ENCODE measurements around the gene NUDT11. TPM values are rescaled to one million over a fixed set of nuclear protein-coding genes. Genes with fewer than 3 reads are reported as not detected.

The NUDT11 gene
- total RNA-seq, 1 donor = 1.6 TPM

DNA sequence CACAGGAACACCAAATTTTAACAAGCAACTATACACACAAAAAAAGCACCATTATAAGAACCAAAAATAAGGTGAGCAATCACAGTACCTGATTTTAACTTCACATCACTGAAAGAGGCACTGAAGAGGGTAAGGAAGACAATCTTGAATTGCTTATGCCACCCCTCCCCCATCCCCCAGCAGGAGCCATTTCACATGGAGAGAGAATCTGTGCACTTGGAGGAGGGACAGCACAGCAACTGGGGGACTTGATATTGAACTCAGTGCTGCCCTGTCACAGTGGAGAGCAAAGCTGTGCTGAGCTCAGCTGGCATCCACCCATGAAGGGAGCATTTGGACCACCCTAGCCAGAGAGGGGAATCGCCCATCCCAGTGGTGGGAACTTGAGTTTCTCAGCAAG is 56.0 kb downstream of the NUDT11 start:
- H3K9me3 ChIP-seq (ENCODE audit: low read depth, low read length) = no peaks in the 10 kb centered on the region
- H3K4me1 ChIP-seq (ENCODE audit: insufficient read depth, low read length) = no peaks in the 10 kb centered on the region
- H3K4me3 ChIP-seq (ENCODE audit: low read length) = no peak overlapping the region
- H3K27me3 ChIP-seq (ENCODE audit: insufficient read depth, low read length) = no peaks in the 10 kb centered on the region

Other genes with a start within 250 kb of the NUDT11 start
- 0.31 TPM for gene NUDT10, start 163.8 kb downstream of the NUDT11 start, total RNA-seq
- not detected for gene CENPVL3, start 122.3 kb upstream of the NUDT11 start, total RNA-seq
- not detected for gene CENPVL2, start 186.2 kb upstream of the NUDT11 start, total RNA-seq
- not detected for gene CENPVL1, start 213.9 kb upstream of the NUDT11 start, total RNA-seq
- 5.2 TPM for gene GSPT2, start 246.8 kb upstream of the NUDT11 start, total RNA-seq